ENCODE measurements around the gene UBE2L3. TPM values are rescaled to one million over a fixed set of nuclear protein-coding genes. Genes with fewer than 3 reads are reported as not detected.
"Not testable (repeated sequence)": the region's sequence is repeated elsewhere in the genome, so short reads cannot be mapped to it uniquely, and the experiment has no call there.

Gene UBE2L3
- total RNA-seq, 1 donor from 2014 or later: 60.7 TPM

- intact Hi-C loops (cut with micrococcal nuclease): no loop called here
Measured at GRCh38 chr22:21599053-21599893, 31.8 kb downstream of the UBE2L3 start.

GRCh38 chr22:21602579-21602978 is 35.1 kb downstream of the UBE2L3 start:
- intact Hi-C loops (cut with micrococcal nuclease): no loop called here

GRCh38 chr22:21603973-21604372 is 36.5 kb downstream of the UBE2L3 start:
- intact Hi-C loops (cut with micrococcal nuclease): no loop called here

GRCh38 chr22:21605887-21606564 is 38.5 kb downstream of the UBE2L3 start:
- intact Hi-C loops (cut with micrococcal nuclease): no loop called here

- intact Hi-C loops (cut with micrococcal nuclease): no loop called here
Measured at GRCh38 chr22:21606775-21607174, 39.3 kb downstream of the UBE2L3 start.

GRCh38 chr22:21609556-21610157 is 42.1 kb downstream of the UBE2L3 start:
- intact Hi-C loops (cut with micrococcal nuclease): loop anchor here (5.0 kb wide), 1 partner anchor 37 kb away; no protein-coding TSS in a partner anchor

- intact Hi-C loops (cut with micrococcal nuclease): loop anchor here (5.0 kb wide), 1 partner anchor 39 kb away; no protein-coding TSS in a partner anchor
Measured at GRCh38 chr22:21611210-21611977, 43.9 kb downstream of the UBE2L3 start.

- intact Hi-C loops (cut with micrococcal nuclease): loop anchor here (5.0 kb wide), 1 partner anchor 41 kb away; no protein-coding TSS in a partner anchor
Measured at GRCh38 chr22:21612858-21613257, 45.3 kb downstream of the UBE2L3 start.

GRCh38 chr22:21613553-21614233 is 46.2 kb downstream of the UBE2L3 start:
- intact Hi-C loops (cut with micrococcal nuclease): loop anchor here (5.0 kb wide), 1 partner anchor 41 kb away; no protein-coding TSS in a partner anchor

GRCh38 chr22:21615731-21616130 is 48.2 kb downstream of the UBE2L3 start:
- intact Hi-C loops (cut with micrococcal nuclease): no loop called here

- intact Hi-C loops (cut with micrococcal nuclease): not testable (repeated sequence)
Measured at GRCh38 chr22:21617337-21617736, 49.8 kb downstream of the UBE2L3 start.

GRCh38 chr22:21621025-21621424 is 53.5 kb downstream of the UBE2L3 start:
- intact Hi-C loops (cut with micrococcal nuclease): no loop called here

GRCh38 chr22:21622011-21622918 is 54.8 kb downstream of the UBE2L3 start:
- intact Hi-C loops (cut with micrococcal nuclease): no loop called here

GRCh38 chr22:21622919-21623647 is 55.6 kb downstream of the UBE2L3 start:
- intact Hi-C loops (cut with micrococcal nuclease): no loop called here

- intact Hi-C loops (cut with micrococcal nuclease): no loop called here
Measured at GRCh38 chr22:21623648-21623970, 56.1 kb downstream of the UBE2L3 start.

GRCh38 chr22:21624120-21624879 is 56.8 kb downstream of the UBE2L3 start:
- intact Hi-C loops (cut with micrococcal nuclease): no loop called here

GRCh38 chr22:21624880-21625791 is 57.6 kb downstream of the UBE2L3 start:
- intact Hi-C loops (cut with micrococcal nuclease): no loop called here

Measured in T-helper 1 cell treated with Interleukin-12 subunit alpha and Interleukin-12 subunit beta and Interleukin-4 antibody, amounts not matched to agents 30 ng/mL and 1 ng/mL, for 36 hours (primary cell).